Mucosa of stomach (tissue), 1 donor: Measurements from ENCODE around the gene TMEM178A.

ENCODE experiments used
- H3K27me3 ChIP-seq: one replicate; pipeline ENCODE4 v1.7.0; 2013; ENCODE audit warnings: mild to moderate bottlenecking, low read length; ENCODE audit not compliant: control insufficient read depth, insufficient read depth
- H3K36me3 ChIP-seq: one replicate; pipeline ENCODE4 v1.7.0; 2013; ENCODE audit warnings: low read length; ENCODE audit not compliant: control insufficient read depth, insufficient read depth
- H3K4me1 ChIP-seq: one replicate; pipeline ENCODE4 v1.7.0; 2013; ENCODE audit warnings: mild to moderate bottlenecking, low read length; ENCODE audit not compliant: control insufficient read depth, insufficient read depth
- H3K4me3 ChIP-seq: one replicate; pipeline ENCODE4 v1.7.0; 2013; ENCODE audit warnings: low read length
- H3K9ac ChIP-seq: one replicate; pipeline ENCODE4 v1.7.0; 2013; ENCODE audit warnings: mild to moderate bottlenecking, low read length, moderate library complexity
- H3K9me3 ChIP-seq: one replicate; pipeline ENCODE4 v1.7.0; 2013; ENCODE audit warnings: mild to moderate bottlenecking, low read length, moderate library complexity; ENCODE audit not compliant: control insufficient read depth
- donor health status: Pancreatic carcinoma.

TMEM178A gene

DNA sequence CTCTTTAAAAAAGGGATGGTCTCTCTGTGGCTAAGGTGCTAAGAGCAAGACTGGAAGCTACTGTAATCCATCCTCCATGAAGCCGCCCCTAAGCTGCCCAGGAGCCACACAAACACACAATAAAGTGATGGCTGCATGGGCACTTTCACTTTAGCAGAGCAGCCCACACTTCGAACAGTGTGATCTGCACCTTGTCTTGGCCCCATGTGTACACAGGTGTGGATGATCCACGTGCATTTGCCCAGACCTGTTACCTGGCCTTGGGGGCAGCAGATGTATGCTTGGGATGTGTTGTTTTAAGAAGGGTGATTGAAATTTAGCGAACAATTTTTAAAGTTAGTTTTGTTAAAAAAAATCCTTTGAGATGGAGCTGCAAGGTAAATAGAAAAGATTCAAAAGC lies 39.9 kb downstream of the TMEM178A start:
- H3K4me3 ChIP-seq = no peak overlapping the region
- H3K9ac ChIP-seq = no peak overlapping the region
- no peaks in the 10 kb centered on the region for H3K4me1 ChIP-seq
- H3K36me3 ChIP-seq = no peaks in the 10 kb centered on the region
- no peaks in the 10 kb centered on the region for H3K27me3 ChIP-seq
- no peaks in the 10 kb centered on the region for H3K9me3 ChIP-seq

DNA sequence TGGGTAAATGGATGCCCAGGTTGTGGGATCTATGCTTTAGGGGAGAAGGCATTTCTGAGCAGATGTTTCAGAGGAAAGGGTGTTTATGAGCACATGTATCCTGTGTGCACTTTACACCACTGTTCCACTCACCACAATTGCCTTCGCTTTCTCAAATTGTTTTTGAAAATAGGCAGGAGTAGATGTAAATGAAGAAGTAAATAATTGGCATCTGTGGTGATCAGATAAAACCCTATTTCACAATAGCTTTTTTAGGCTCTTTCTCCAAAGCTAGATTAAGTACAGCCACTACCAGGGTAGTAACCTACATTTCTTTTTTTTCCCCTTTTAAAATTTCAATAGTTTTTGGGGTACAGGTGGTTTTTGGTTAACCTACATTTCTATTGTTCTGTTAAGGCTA lies 40.6 kb downstream of the TMEM178A start:
- H3K9me3 ChIP-seq = no peaks in the 10 kb centered on the region
- no peaks in the 10 kb centered on the region for H3K4me1 ChIP-seq
- no peak overlapping the region for H3K9ac ChIP-seq
- no peaks in the 10 kb centered on the region for H3K36me3 ChIP-seq
- H3K27me3 ChIP-seq = no peaks in the 10 kb centered on the region
- H3K4me3 ChIP-seq = no peak overlapping the region

DNA sequence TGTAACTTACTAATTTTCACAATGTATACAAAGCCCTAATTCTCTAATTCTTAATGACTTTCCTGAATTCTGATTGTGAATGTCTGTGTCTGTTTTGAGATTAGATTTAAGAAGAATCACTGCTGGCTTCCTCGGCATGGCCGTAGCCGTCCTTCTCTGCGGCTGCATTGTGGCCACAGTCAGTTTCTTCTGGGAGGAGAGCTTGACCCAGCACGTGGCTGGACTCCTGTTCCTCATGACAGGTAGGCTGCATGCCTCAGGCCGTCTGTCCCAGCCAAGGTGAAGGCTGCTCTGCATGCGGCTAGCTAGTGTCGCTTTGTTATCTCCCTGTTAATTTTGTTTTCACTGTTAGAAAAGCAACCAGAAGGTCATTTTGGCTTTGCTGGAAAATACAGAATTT lies 41.2 kb downstream of the TMEM178A start:
- no peaks in the 10 kb centered on the region for H3K27me3 ChIP-seq
- H3K4me1 ChIP-seq = no peaks in the 10 kb centered on the region
- H3K4me3 ChIP-seq = no peak overlapping the region
- H3K36me3 ChIP-seq = no peaks in the 10 kb centered on the region
- H3K9ac ChIP-seq = no peak overlapping the region
- no peaks in the 10 kb centered on the region for H3K9me3 ChIP-seq

DNA sequence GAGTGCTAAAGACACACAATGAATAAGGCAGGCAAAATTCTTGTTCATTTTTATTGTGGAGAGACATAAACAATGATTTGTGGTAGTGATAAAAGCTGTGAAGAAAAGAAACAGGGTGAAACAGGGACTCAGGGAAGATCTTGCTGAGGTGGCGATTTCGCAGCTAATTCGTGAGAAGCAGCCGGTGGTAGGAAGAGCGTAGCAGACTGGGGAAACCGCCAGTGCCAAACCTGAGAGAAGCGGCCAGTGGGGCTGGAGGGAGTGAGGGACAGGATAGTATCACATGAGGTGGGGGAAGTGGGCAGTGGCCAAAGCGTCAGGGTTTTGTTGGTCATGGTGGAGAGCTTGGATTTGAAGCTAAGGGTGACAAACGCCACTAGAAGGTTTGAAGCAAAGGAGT lies 42.3 kb downstream of the TMEM178A start:
- Histone ChIP-seq H3K36me3 (no peaks in the 10 kb centered on the region), H3K9ac (no peak overlapping the region), H3K27me3 (no peaks in the 10 kb centered on the region), H3K9me3 (no peaks in the 10 kb centered on the region), H3K4me1 (no peaks in the 10 kb centered on the region), H3K4me3 (no peak overlapping the region)

DNA sequence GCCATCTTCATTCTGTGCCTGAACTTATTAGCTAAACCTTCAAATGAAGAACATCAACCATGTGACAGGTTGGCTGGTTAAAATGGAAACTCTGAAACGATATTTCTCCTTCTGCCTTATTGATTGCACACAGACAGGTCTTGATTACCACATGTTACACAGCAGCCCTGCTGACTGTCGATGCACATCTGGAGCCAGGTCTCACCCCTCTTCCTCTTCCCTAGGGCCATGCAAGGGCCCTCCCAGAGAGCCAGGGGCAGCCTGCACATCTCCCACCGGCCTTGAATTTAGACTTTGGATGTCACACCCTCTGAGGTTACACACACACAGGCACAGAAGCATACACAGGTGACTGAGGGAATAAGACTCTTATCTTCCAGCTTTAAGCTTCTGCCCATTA lies 45.1 kb downstream of the TMEM178A start:
- Histone ChIP-seq H3K4me1 (no peaks in the 10 kb centered on the region), H3K36me3 (no peaks in the 10 kb centered on the region), H3K9ac (no peak overlapping the region)

DNA sequence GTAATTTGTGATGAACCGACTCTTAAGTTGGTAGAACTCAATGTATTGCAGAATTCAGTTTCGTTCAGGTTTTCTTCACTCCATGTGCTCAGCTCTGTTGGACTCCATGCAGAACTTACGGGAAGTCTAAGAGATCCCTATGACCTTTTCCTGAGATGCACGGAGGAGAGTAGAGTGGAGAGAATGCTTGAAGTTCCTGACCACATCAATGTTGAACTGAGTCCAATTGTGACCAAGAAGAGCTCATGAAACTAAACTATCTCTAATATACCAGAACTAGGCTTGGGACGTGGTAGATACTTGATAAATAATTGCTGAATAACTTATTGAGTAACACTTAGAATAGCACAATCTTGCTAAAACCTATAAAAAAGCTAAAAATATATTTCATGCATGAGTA lies 47.2 kb downstream of the TMEM178A start:
- Histone ChIP-seq H3K9ac (no peak overlapping the region), H3K36me3 (no peaks in the 10 kb centered on the region), H3K27me3 (no peaks in the 10 kb centered on the region)

More for the DNA sequence above, 45.1 kb downstream of the TMEM178A start:
- H3K4me3 ChIP-seq = no peak overlapping the region
- H3K9me3 ChIP-seq = no peaks in the 10 kb centered on the region
- H3K27me3 ChIP-seq = no peaks in the 10 kb centered on the region

DNA sequence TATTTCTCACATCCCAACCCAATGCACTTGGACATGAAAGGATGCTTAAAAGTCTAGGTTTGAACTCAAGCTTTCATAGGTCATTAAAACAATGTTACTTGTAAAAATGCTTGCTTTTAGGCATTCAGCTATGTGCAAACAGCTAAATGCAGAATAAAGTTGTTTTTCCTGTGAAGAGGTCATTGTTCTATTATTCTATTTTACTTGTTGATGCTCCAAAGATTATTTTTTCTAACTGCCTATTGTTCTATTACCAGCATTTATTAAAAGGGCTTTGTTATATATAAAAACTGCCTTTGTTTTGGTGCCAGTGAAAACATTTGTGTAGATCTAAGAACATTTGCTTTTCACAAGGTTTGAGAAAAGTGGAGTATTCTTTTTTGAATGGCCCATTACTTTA lies 49.4 kb downstream of the TMEM178A start:
- Histone ChIP-seq H3K4me1 (no peaks in the 10 kb centered on the region), H3K4me3 (no peak overlapping the region), H3K27me3 (no peaks in the 10 kb centered on the region), H3K9me3 (no peaks in the 10 kb centered on the region), H3K9ac (no peak overlapping the region), H3K36me3 (no peaks in the 10 kb centered on the region)

More for the DNA sequence above, 47.2 kb downstream of the TMEM178A start:
- no peaks in the 10 kb centered on the region for H3K9me3 ChIP-seq
- no peaks in the 10 kb centered on the region for H3K4me1 ChIP-seq
- no peak overlapping the region for H3K4me3 ChIP-seq

DNA sequence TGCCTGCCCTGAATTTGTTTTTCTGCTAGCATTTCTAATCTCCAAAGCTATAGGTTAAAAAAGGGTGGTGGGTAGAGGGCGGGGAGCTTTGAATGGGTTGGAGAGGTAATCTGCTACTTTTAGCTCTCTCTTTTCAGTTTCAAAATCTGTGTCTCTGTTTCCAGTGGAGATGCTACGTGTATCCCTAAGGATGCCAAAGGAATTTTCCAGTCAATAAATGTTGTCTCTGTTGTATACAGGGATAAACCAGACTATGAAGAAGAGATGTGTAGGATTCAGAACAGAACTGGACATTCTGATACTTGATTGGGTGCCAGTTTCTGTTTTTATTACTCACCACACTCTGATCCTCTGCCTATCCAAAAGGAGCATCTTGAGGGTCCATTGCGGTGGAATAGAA lies 50.1 kb downstream of the TMEM178A start:
- Histone ChIP-seq H3K4me1 (no peaks in the 10 kb centered on the region), H3K27me3 (no peaks in the 10 kb centered on the region), H3K9ac (no peak overlapping the region), H3K4me3 (no peak overlapping the region), H3K9me3 (no peaks in the 10 kb centered on the region), H3K36me3 (no peaks in the 10 kb centered on the region)

DNA sequence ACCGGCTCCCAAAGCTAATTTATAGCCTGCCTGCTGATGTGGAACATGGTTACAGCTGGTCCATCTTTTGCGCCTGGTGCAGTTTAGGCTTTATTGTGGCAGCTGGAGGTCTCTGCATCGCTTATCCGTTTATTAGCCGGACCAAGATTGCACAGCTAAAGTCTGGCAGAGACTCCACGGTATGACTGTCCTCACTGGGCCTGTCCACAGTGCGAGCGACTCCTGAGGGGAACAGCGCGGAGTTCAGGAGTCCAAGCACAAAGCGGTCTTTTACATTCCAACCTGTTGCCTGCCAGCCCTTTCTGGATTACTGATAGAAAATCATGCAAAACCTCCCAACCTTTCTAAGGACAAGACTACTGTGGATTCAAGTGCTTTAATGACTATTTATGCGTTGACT lies 51.4 kb downstream of the TMEM178A start:
- no peaks in the 10 kb centered on the region for H3K9me3 ChIP-seq
- H3K4me3 ChIP-seq = no peak overlapping the region
- no peak overlapping the region for H3K9ac ChIP-seq
- no peaks in the 10 kb centered on the region for H3K27me3 ChIP-seq
- H3K4me1 ChIP-seq = no peaks in the 10 kb centered on the region
- no peaks in the 10 kb centered on the region for H3K36me3 ChIP-seq

DNA sequence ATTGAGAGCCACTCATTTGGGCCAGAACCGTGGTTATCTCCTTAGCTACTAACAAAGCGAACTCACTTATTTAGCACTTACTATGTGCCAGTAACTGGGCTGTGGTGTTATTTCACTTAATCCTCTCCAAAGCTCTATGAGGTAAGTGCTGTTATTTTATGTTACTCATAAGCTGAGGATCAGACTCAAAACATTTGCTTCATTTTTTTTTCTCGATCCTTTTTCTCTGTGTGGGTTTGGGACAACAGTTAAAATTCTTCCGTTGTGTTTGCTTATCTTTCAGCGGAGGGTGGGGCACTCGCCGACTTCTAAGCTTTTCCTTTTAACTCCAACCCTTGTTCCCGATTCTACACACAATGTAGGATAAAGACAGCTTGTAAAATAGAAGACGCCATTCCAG lies 52.8 kb downstream of the TMEM178A start:
- Histone ChIP-seq H3K36me3 (no peaks in the 10 kb centered on the region), H3K4me1 (no peaks in the 10 kb centered on the region), H3K27me3 (no peaks in the 10 kb centered on the region), H3K4me3 (no peak overlapping the region), H3K9ac (no peak overlapping the region), H3K9me3 (no peaks in the 10 kb centered on the region)

DNA sequence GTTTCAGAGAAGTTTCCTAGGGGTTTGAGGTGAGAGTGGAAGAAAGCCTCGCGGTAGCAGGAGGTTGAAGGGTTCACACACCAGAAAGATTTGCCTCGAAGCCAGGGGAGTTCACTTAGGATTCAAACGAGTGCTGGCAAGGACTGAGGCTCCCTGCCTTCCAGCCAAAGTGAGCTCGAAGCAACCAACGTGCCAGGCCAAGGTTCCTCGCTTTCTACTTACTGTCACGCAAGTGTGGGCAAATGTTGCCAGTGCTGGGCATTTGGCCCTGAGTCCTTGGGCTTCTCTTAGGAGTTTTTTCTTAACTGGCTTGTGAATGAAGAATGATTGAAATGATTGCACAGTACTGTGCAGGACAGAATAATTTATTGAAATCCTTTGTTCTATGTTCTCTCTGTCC lies 53.6 kb downstream of the TMEM178A start:
- Histone ChIP-seq H3K9me3 (no peaks in the 10 kb centered on the region), H3K4me1 (no peaks in the 10 kb centered on the region), H3K9ac (no peak overlapping the region), H3K36me3 (no peaks in the 10 kb centered on the region), H3K27me3 (no peaks in the 10 kb centered on the region), H3K4me3 (no peak overlapping the region)

DNA sequence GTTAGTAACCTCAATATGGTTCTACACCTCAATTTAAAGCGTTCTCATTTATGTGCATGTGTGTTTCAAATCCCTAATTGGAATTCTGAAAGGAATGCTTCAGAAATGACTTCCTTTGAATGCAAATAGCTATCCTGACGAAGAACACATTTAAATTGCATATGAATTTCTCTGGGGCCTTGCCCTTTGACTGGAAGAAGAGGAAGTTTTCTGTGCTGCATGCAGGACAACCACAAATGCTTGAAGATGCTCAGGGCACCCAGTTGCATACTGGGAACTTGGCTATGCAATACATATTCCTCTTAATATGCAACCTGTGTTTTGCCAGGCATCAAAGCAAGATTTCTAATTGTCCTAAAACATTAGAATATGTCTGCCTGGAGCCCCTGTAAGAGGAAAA lies 55.3 kb downstream of the TMEM178A start:
- Histone ChIP-seq H3K4me3 (no peak overlapping the region), H3K9ac (no peak overlapping the region), H3K36me3 (no peaks in the 10 kb centered on the region), H3K9me3 (no peaks in the 10 kb centered on the region), H3K4me1 (no peaks in the 10 kb centered on the region), H3K27me3 (no peaks in the 10 kb centered on the region)

DNA sequence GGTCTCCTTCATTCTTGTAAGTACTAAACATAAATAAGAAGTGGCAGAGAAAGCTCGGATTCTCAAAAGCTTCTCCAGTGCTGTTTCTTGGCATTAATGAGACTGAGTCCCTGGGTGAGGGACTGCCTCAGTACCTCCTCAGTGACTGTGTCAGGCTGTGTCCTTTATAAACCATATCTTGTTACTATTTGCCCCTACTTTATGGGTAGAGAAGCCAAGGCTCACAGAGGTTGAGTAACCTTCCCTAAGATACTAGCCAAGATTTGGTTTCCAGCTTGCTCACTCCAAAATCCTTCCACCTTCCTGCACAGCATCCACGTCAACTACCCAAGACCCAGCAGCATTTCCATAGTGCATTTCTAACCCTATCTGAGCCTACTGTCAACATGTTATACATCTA lies 57.8 kb downstream of the TMEM178A start:
- Histone ChIP-seq H3K27me3 (no peaks in the 10 kb centered on the region), H3K9me3 (no peaks in the 10 kb centered on the region), H3K4me3 (no peak overlapping the region), H3K9ac (no peak overlapping the region), H3K36me3 (no peaks in the 10 kb centered on the region), H3K4me1 (no peaks in the 10 kb centered on the region)
